ENCODE data around the gene GAS5. TPM values are rescaled to one million over a fixed set of nuclear protein-coding genes. Genes with fewer than 3 reads are reported as not detected.
"Not testable (repeated sequence)": the region's sequence is repeated elsewhere in the genome, so short reads cannot be mapped to it uniquely, and the experiment has no call there.

GAS5 gene
- total RNA-seq, 4 donors from 2014 or later, result 95.6 to 270 (median 193) TPM

DNA sequence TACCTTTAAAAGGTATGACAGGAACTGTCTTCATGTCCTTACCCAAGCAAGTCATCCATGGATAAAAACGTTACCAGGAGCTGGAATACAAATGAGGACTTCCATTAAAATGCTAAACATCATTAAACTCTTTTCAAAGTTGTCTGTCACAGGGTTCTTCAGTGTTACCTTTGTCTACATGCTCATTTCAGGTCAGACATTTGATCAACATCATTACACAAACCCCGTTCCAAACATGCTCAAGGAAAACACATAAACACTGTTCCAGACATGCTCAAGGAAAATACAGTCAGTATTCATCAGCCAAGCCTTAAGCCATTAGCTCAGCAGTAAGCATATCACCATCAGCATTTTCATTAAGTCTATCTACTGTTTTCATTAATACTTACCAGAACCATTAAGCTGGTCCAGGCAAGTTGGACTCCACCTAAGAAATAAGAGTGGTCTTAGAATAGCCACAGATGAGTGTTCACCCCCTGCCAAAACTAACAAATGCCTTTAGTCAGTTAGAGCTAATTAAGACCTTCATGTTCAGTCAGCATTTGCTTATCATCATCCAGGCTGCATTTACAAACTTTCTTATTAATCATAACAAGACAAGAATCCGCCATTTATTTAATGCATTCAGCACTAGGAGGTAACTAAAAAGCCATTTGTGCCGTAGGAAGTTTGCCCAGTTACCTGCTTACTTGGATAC lies 2.2 kb downstream of the GAS5 start:
- peak overlapping the region in 2 of 4 donors; percentile 69 to 77 for H3K4me3 ChIP-seq
- peaks cover 0 to 38% (median 0%) of the 10 kb centered on the region in 3 donors for H3K36me3 ChIP-seq
- no peaks in the 10 kb centered on the region for H3K27me3 ChIP-seq
- H3K27ac ChIP-seq, result peak overlapping the region in 3 of 4 donors; percentile 4 to 98 (median 97)
- DNase-seq, result no peak
- no peak for TF ChIP-seq POLR2A (IDR thresholded peaks at IDR 0.05)
- TF ChIP-seq, protein P1, sequence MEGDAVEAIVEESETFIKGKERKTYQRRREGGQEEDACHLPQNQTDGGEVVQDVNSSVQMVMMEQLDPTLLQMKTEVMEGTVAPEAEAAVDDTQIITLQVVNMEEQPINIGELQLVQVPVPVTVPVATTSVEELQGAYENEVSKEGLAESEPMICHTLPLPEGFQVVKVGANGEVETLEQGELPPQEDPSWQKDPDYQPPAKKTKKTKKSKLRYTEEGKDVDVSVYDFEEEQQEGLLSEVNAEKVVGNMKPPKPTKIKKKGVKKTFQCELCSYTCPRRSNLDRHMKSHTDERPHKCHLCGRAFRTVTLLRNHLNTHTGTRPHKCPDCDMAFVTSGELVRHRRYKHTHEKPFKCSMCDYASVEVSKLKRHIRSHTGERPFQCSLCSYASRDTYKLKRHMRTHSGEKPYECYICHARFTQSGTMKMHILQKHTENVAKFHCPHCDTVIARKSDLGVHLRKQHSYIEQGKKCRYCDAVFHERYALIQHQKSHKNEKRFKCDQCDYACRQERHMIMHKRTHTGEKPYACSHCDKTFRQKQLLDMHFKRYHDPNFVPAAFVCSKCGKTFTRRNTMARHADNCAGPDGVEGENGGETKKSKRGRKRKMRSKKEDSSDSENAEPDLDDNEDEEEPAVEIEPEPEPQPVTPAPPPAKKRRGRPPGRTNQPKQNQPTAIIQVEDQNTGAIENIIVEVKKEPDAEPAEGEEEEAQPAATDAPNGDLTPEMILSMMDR (IDR thresholded peaks at IDR 0.05), result no peak
- H3K9me3 ChIP-seq, result no peaks in the 10 kb centered on the region
- peaks cover 0 to 33% (median 6%) of the 10 kb centered on the region in 4 donors for H3K4me1 ChIP-seq

DNA sequence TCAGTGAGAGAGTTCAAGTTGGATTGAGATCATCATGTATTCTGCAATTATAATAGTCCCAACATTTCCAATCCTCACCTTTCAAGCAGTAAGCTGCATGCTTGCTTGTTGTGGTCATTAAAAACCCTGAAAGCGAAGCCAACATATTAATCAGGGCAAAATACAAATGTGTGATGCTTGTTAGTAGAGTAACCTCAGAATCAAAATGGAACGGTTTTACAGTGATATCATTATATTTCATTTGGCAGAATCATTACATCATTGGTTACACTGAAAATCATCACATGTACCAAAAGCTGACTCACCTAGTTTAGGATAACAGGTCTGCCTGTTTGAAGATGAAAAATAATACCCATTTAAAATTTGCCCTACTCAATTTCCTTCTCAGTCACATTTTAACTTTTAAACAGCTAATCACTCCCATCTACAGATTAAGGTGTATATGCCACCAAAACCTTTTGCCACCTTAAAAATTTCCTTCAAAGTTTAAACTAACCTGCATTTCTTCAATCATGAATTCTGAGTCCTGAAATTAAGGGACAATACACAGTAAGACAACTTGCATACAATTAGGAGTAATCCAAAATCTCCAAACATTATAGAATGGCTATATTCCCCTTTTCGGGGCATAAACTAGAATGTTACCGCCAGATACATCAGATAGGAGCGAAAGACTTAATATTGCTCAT lies 3.5 kb downstream of the GAS5 start:
- TF ChIP-seq POLR2A (IDR thresholded peaks at IDR 0.05), result no peak
- TF ChIP-seq, protein P1 (IDR thresholded peaks at IDR 0.05), result no peak
- H3K36me3 ChIP-seq, result peaks cover 0 to 47% (median 0%) of the 10 kb centered on the region in 3 donors
- no peak overlapping the region for H3K4me3 ChIP-seq
- peaks cover 0 to 21% (median 5%) of the 10 kb centered on the region in 4 donors for H3K4me1 ChIP-seq
- H3K27ac ChIP-seq, result no peak overlapping the region
- no peaks in the 10 kb centered on the region for H3K9me3 ChIP-seq
- H3K27me3 ChIP-seq, result no peaks in the 10 kb centered on the region
- no peak for DNase-seq

DNA sequence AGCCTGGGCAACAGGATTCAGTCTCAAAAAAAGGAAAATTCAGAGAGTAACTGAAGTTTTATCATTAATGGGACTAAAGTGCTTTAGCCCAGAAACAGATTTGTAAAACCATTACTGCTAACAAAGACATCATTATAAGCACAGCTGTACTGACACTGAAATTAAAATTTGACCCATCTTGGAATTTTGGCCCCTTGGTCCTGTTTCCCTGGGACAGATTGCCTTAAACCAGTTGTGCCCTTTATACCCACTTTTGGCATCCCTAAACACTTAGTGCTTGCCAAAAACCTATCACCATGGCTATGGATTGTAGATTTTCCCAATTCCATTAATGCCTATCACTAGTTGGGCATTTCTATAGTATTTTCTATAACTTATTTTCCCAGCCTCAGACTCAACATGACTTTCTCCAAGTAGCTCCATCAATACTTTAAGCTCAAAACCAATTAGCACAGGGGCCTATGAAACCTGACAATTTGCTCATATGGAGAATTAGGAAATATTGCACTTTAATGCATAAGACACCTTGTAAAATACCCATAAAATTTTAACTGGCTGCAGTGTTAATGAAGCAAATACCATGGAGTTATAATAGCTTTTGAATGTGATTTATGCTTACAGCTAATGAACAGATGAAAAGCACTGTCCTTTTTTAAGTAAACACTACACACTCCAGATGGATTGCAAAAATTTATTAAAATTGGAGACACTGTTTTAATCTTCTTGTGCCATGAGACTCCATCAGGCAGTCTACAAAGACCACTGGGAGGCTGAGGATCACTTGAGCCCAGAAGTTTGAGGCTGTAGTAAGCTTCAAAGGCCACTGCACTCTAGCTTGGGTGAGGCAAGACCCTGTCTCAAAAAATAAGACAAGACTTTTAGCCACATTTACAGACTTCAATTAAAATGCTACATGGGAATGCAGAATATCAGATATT lies 4.3 kb downstream of the GAS5 start:
- no peak for TF ChIP-seq POLR2A (IDR thresholded peaks at IDR 0.05)
- TF ChIP-seq, protein P1 (IDR thresholded peaks at IDR 0.05), result no peak
- DNase-seq, result no peak
- H3K27ac ChIP-seq, result no peak overlapping the region
- H3K4me3 ChIP-seq, result no peak overlapping the region
- H3K4me1 ChIP-seq, result peaks cover 0 to 18% (median 5%) of the 10 kb centered on the region in 4 donors
- no peaks in the 10 kb centered on the region for H3K27me3 ChIP-seq
- peaks cover 0 to 55% (median 0%) of the 10 kb centered on the region in 3 donors for H3K36me3 ChIP-seq
- H3K9me3 ChIP-seq, result no peaks in the 10 kb centered on the region

DNA sequence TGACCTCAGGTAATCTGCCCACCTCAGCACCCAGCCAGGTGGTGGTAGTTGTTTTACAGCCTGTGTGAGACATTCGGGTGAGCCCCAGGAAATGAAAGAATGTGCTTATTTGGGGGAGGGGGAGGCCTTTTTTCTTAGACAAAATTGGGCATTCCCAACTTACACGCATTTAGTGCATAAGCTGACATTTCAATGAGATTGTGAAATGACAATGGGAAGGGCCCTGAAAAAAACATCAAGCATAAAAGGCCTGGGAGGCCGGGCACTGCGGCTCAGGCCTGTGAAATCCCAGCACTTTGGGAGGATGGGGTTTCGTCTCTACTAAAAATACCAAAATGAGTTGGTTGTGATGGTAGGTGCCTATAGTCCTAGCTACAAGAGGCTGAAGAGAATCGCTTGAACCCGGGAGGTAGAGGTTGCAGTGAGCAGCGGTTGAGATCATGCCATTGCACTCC lies 5.0 kb downstream of the GAS5 start:
- Histone ChIP-seq H3K9me3 (no peaks in the 10 kb centered on the region), H3K27me3 (no peaks in the 10 kb centered on the region), H3K4me1 (peaks cover 0 to 18% (median 5%) of the 10 kb centered on the region in 4 donors), H3K4me3 (no peak overlapping the region), H3K27ac (no peak overlapping the region), H3K36me3 (peaks cover 0 to 62% (median 0%) of the 10 kb centered on the region in 3 donors)
- TF ChIP-seq POLR2A (IDR thresholded peaks at IDR 0.05), result no peak
- TF ChIP-seq, protein P1 (IDR thresholded peaks at IDR 0.05), result no peak
- no peak for DNase-seq

DNA sequence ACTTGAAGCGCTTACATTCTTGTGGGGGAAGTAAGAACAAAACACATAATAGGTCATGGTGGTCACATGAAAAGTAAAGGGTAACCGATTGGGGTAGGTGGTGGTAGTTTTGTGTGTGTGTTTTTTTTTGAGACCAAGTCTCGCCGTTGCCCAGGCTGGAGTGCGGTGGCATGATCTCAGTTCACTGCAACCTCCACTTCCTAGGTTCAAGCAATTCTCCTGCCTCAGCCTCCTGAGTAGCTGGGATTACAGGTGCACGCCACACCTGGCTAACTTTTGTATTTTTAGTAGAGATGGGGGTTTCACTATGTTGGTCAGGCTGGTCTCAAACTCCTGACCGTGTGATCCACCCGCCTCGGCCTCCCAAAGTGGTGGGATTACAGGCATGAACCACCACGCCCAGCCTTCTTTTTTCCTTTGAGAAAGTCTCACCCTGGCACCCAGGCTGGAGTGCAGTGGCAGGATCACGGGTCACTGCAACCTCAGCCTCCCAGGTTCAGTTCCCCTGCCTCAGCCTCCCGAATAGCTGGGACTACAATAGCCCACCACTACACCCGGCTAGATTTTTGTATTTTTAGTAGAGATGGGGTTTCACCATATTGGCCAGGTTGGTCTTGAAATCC lies 5.5 kb downstream of the GAS5 start:
- peaks cover 0 to 18% (median 5%) of the 10 kb centered on the region in 4 donors for H3K4me1 ChIP-seq
- H3K4me3 ChIP-seq, H3K27ac ChIP-seq, H3K27me3 ChIP-seq, H3K9me3 ChIP-seq, DNase-seq: not testable (repeated sequence)
- peaks cover 0 to 67% (median 0%) of the 10 kb centered on the region in 3 donors for H3K36me3 ChIP-seq

Measured in Peyer's patch (tissue), 4 donors.